ENCODE measurements around the gene PSMD9. TPM values are rescaled to one million over a fixed set of nuclear protein-coding genes. Genes with fewer than 3 reads are reported as not detected.
A peak's percentile ranks its signal among the peaks of the same experiment; 100 is the strongest.

The PSMD9 gene
- total and polyA plus RNA-seq, 10 of the 15 experiments (the other 5 are each of a cell fraction or from before 2014, with no cell fraction given) = 14.6 to 152 (median 58.1) TPM

DNA sequence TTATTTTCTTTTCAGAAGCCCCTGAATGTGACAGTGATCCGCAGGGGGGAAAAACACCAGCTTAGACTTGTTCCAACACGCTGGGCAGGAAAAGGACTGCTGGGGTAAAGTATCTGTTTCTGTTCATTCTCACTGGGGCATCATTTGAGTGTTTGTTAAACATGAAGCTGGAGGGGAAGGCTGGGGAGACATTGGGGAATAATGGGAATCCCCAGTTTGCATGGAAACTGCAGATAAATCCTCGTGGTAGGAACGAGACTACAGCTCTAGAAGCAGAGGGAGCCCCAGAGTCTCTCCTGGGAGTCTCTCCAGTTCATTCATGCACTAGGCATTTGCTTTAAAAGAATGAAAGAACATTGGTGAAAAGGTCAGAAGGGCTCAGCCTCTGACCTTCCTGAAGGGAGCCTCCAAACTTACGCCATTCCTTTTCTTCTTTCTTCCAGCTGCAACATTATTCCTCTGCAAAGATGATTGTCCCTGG lies 27.3 kb downstream of the PSMD9 start:
- TSS peak; percentile 51 for BruUV-seq (replicated peaks)
- CTCF ChIA-PET = interaction anchor here (0.6 to 2.1 kb wide), 10 partner anchors 10 to 207 kb away, joined by 3 to 10 read pairs (median 3); no protein-coding TSS in a partner anchor
- POLR2A ChIA-PET = no interaction called here
- Histone ChIP-seq H3K9ac (ENCODE audit: control insufficient read depth, insufficient read depth, low read length) (no peak overlapping the region), H3K4me1 (ENCODE audit: control insufficient read depth, insufficient read depth, low read length) (peaks cover 8% of the 10 kb centered on the region), H3K9me3 (replicated peaks; ENCODE audit: control insufficient read depth, insufficient read depth, low read length) (no peaks in the 10 kb centered on the region), H3K36me3 (ENCODE audit: control insufficient read depth in 2 of 2, insufficient read depth in 2 of 2, low read length in 1 of 2) (peaks cover 0 to 13% of the 10 kb centered on the region in 2 experiments; a peak in 2 of 4 replicates), H3K79me2 (ENCODE audit: control insufficient read depth, insufficient read depth, low read length) (no peaks in the 10 kb centered on the region), H4K20me1 (ENCODE audit: control insufficient read depth, insufficient read depth) (no peaks in the 10 kb centered on the region), H3K4me3 (no peak overlapping the region), H3K27me3 (replicated peaks in 1 of 2; ENCODE audit: control insufficient read depth in 2 of 2, insufficient read depth in 2 of 2, low read length in 1 of 2) (no peaks in the 10 kb centered on the region), H2AFZ (ENCODE audit: control insufficient read depth, low read depth, low read length) (no peak overlapping the region), H3K4me2 (ENCODE audit: control insufficient read depth, insufficient read depth) (no peak overlapping the region), H3K27ac (ENCODE audit: control insufficient read depth, insufficient read depth) (no peak overlapping the region)
- intact Hi-C loops (cut with micrococcal nuclease; ENCODE audit: unreplicated experiment) (loop anchor here (5.0 kb wide), 1 partner anchor 206 kb away; no protein-coding TSS in a partner anchor), in situ Hi-C loops (cut with MboI) (no loop called here)
- SMC1A ChIA-PET (ENCODE audit: uncharacterized antibody, unreplicated experiment) = interaction anchor here (1.1 to 3.7 kb wide), 2 partner anchors 23 to 76 kb away, joined by 5 to 21 read pairs; no protein-coding TSS in a partner anchor
- DNase-seq (ENCODE audit: low read depth, low spot score) (no peak), FAIRE-seq (no peak), ATAC-seq (no peak)
- 87% methylated on average over 5 of the region's 5 CpGs for WGBS (ENCODE audit: insufficient coverage, insufficient replicate concordance, low lambda C conversion rate, missing lambda C conversion rate)
- RAD21 ChIA-PET (ENCODE audit: unreplicated experiment) = interaction anchor here (2.1 kb wide), 1 partner anchor 75 kb away, joined by 7 read pairs; no protein-coding TSS in a partner anchor
- no peak for TF ChIP-seq CREB1 (IDR thresholded peaks at IDR 0.05; ENCODE audit: low read depth)
- TF ChIP-seq ZBED1 (IDR thresholded peaks at IDR 0.05; ENCODE audit: borderline replicate concordance) = no peak
- TF ChIP-seq, protein P1, sequence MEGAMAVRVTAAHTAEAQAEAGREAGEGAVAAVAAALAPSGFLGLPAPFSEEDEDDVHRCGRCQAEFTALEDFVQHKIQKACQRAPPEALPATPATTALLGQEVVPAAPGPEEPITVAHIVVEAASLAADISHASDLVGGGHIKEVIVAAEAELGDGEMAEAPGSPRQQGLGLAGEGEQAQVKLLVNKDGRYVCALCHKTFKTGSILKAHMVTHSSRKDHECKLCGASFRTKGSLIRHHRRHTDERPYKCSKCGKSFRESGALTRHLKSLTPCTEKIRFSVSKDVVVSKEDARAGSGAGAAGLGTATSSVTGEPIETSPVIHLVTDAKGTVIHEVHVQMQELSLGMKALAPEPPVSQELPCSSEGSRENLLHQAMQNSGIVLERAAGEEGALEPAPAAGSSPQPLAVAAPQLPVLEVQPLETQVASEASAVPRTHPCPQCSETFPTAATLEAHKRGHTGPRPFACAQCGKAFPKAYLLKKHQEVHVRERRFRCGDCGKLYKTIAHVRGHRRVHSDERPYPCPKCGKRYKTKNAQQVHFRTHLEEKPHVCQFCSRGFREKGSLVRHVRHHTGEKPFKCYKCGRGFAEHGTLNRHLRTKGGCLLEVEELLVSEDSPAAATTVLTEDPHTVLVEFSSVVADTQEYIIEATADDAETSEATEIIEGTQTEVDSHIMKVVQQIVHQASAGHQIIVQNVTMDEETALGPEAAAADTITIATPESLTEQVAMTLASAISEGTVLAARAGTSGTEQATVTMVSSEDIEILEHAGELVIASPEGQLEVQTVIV (IDR thresholded peaks at IDR 0.05; ENCODE audit: borderline replicate concordance, partially characterized antibody) = no peak
- TF ChIP-seq, protein P2, sequence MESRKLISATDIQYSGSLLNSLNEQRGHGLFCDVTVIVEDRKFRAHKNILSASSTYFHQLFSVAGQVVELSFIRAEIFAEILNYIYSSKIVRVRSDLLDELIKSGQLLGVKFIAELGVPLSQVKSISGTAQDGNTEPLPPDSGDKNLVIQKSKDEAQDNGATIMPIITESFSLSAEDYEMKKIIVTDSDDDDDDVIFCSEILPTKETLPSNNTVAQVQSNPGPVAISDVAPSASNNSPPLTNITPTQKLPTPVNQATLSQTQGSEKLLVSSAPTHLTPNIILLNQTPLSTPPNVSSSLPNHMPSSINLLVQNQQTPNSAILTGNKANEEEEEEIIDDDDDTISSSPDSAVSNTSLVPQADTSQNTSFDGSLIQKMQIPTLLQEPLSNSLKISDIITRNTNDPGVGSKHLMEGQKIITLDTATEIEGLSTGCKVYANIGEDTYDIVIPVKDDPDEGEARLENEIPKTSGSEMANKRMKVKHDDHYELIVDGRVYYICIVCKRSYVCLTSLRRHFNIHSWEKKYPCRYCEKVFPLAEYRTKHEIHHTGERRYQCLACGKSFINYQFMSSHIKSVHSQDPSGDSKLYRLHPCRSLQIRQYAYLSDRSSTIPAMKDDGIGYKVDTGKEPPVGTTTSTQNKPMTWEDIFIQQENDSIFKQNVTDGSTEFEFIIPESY (IDR thresholded peaks at IDR 0.05) = no peak
- TF ChIP-seq EGR1 (IDR thresholded peaks at IDR 0.05; ENCODE audit: borderline replicate concordance in 1 of 2, low read depth in 2 of 2, low read length in 2 of 2) = no peak
- no peak for TF ChIP-seq PAX8 (IDR thresholded peaks at IDR 0.05)
- no peak for TF ChIP-seq MTA3 (IDR thresholded peaks at IDR 0.05; ENCODE audit: borderline replicate concordance, low read length)
- TF ChIP-seq, protein P3, sequence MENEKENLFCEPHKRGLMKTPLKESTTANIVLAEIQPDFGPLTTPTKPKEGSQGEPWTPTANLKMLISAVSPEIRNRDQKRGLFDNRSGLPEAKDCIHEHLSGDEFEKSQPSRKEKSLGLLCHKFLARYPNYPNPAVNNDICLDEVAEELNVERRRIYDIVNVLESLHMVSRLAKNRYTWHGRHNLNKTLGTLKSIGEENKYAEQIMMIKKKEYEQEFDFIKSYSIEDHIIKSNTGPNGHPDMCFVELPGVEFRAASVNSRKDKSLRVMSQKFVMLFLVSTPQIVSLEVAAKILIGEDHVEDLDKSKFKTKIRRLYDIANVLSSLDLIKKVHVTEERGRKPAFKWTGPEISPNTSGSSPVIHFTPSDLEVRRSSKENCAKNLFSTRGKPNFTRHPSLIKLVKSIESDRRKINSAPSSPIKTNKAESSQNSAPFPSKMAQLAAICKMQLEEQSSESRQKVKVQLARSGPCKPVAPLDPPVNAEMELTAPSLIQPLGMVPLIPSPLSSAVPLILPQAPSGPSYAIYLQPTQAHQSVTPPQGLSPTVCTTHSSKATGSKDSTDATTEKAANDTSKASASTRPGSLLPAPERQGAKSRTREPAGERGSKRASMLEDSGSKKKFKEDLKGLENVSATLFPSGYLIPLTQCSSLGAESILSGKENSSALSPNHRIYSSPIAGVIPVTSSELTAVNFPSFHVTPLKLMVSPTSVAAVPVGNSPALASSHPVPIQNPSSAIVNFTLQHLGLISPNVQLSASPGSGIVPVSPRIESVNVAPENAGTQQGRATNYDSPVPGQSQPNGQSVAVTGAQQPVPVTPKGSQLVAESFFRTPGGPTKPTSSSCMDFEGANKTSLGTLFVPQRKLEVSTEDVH (IDR thresholded peaks at IDR 0.05; ENCODE audit: low read depth, partially characterized antibody) = no peak
- TF ChIP-seq HCFC1 (IDR thresholded peaks at IDR 0.05; ENCODE audit: low read length) = no peak
- TF ChIP-seq SMAD5 (IDR thresholded peaks at IDR 0.05; ENCODE audit: low read depth) = no peak
- TF ChIP-seq, protein P4, sequence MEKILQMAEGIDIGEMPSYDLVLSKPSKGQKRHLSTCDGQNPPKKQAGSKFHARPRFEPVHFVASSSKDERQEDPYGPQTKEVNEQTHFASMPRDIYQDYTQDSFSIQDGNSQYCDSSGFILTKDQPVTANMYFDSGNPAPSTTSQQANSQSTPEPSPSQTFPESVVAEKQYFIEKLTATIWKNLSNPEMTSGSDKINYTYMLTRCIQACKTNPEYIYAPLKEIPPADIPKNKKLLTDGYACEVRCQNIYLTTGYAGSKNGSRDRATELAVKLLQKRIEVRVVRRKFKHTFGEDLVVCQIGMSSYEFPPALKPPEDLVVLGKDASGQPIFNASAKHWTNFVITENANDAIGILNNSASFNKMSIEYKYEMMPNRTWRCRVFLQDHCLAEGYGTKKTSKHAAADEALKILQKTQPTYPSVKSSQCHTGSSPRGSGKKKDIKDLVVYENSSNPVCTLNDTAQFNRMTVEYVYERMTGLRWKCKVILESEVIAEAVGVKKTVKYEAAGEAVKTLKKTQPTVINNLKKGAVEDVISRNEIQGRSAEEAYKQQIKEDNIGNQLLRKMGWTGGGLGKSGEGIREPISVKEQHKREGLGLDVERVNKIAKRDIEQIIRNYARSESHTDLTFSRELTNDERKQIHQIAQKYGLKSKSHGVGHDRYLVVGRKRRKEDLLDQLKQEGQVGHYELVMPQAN (conservative IDR thresholded peaks at IDR 0.05) = no peak
- no peak for TF ChIP-seq NFYB (IDR thresholded peaks at IDR 0.05; ENCODE audit: insufficient read depth, low read depth, low read length)

All from GM12878 (cell line).